MM.1S (cell line): ENCODE results near the gene ECEL1.

ENCODE experiments used
- DNase-seq: peaks from one replicate; pipeline ENCODE4 v3.0.0-alpha.2; 2015
- H2AFZ ChIP-seq: fragments of 300-600 bp; sonication (generic); 2 replicates; pipeline ENCODE4 v1.6.0; 2016; ENCODE audit warnings: antibody characterized with exemption, low read length
- H3F3A ChIP-seq: fragments of 300-600 bp; sonication (generic); 2 replicates; pipeline ENCODE4 v1.6.1; 2016; ENCODE audit warnings: mild to moderate bottlenecking, antibody characterized with exemption, low read length, moderate library complexity, mixed read lengths; ENCODE audit not compliant: insufficient read depth
- H3K27ac ChIP-seq: fragments of 300-600 bp; sonication (generic); 2 replicates; pipeline ENCODE4 v1.5.1; 2016; ENCODE audit warnings: mild to moderate bottlenecking, low read length
- H3K27me3 ChIP-seq: fragments of 300-600 bp; sonication (generic); replicated peaks from 2 replicates; pipeline ENCODE4 v1.6.0; 2016; ENCODE audit warnings: low read length; ENCODE audit not compliant: insufficient read depth
- H3K36me3 ChIP-seq: fragments of 300-600 bp; sonication (generic); replicated peaks from 2 replicates; pipeline ENCODE4 v1.6.1; 2016; ENCODE audit warnings: mild to moderate bottlenecking, low read length, mixed read lengths; ENCODE audit not compliant: insufficient read depth
- H3K4me1 ChIP-seq: fragments of 300-600 bp; sonication (generic); 2 replicates; pipeline ENCODE4 v1.6.1; 2016; ENCODE audit warnings: low read length, mixed read lengths
- H3K4me2 ChIP-seq: fragments of 300-600 bp; sonication (generic); 2 replicates; pipeline ENCODE4 v1.6.0; 2016; ENCODE audit warnings: low read depth, low read length
- H3K4me3 ChIP-seq: fragments of 300-600 bp; sonication (generic); 2 replicates; pipeline ENCODE4 v1.5.1; 2016; ENCODE audit warnings: low read length, mixed read lengths
- H3K79me2 ChIP-seq: fragments of 300-600 bp; sonication (generic); 2 replicates; pipeline ENCODE4 v1.6.1; 2016; ENCODE audit warnings: mixed run types, low read length, mixed read lengths
- H3K9ac ChIP-seq: fragments of 300-600 bp; sonication (generic); 2 replicates; pipeline ENCODE4 v1.6.1; 2016; ENCODE audit warnings: low read length, mixed read lengths
- H3K9me2 ChIP-seq: fragments of 300-600 bp; sonication (generic); replicated peaks from 2 replicates; pipeline ENCODE4 v1.6.1; 2016; ENCODE audit warnings: mild to moderate bottlenecking, low read length, mixed read lengths; ENCODE audit not compliant: insufficient read depth
- H3K9me3 ChIP-seq: fragments of 300-600 bp; sonication (generic); replicated peaks from 2 replicates; pipeline ENCODE4 v1.6.1; 2016; ENCODE audit warnings: mild to moderate bottlenecking, low read length, mixed read lengths; ENCODE audit not compliant: insufficient read depth
- H4K20me1 ChIP-seq: fragments of 300-600 bp; sonication (generic); 2 replicates; pipeline ENCODE4 v1.6.1; 2016; ENCODE audit warnings: mild to moderate bottlenecking, low read length, moderate library complexity, mixed read lengths; ENCODE audit not compliant: insufficient read depth
- CTCF ChIP-seq: fragments of 300-600 bp; sonication (generic); IDR thresholded peaks from 2 replicates; pipeline ENCODE4 v1.5.1; 2016; ENCODE audit warnings: antibody characterized with exemption, low read length, mixed read lengths
- EZH2 ChIP-seq: fragments of 300-600 bp; sonication (generic); optimal IDR thresholded peaks from 2 replicates; pipeline ENCODE3; 2017; ENCODE audit warnings: low read depth, mild to moderate bottlenecking, antibody characterized with exemption, low read length, mixed read lengths
- EZH2phosphoT487 ChIP-seq: fragments of 300-600 bp; sonication (generic); IDR thresholded peaks from 2 replicates; pipeline ENCODE4 v1.6.1; 2018; ENCODE audit warnings: antibody characterized with exemption, low read length

Gene ECEL1

GRCh38 chr2:232503809-232504323 is 16.2 kb upstream of the ECEL1 start:
- H3K79me2 ChIP-seq = no peaks in the 10 kb centered on the region
- H3K36me3 ChIP-seq = no peaks in the 10 kb centered on the region
- H3K9ac ChIP-seq = no peak overlapping the region
- H2AFZ ChIP-seq = no peak overlapping the region
- H3K27ac ChIP-seq = no peak overlapping the region
- H3F3A ChIP-seq = no peaks in the 10 kb centered on the region
- H3K4me1 ChIP-seq = no peaks in the 10 kb centered on the region
- no peak for DNase-seq
- no peak overlapping the region for H3K4me2 ChIP-seq
- no peaks in the 10 kb centered on the region for H4K20me1 ChIP-seq
- H3K4me3 ChIP-seq = no peak overlapping the region
- no peaks in the 10 kb centered on the region for H3K9me2 ChIP-seq
- no peaks in the 10 kb centered on the region for H3K9me3 ChIP-seq
- H3K27me3 ChIP-seq = peaks cover 43% of the 10 kb centered on the region
- TF ChIP-seq EZH2 = no peak
- no peak for TF ChIP-seq CTCF
- TF ChIP-seq EZH2phosphoT487 = no peak

GRCh38 chr2:232502911-232503808 is 15.5 kb upstream of the ECEL1 start:
- no peak overlapping the region; the same call in 1 of the 2 replicates for H3K4me2 ChIP-seq
- no peaks in the 10 kb centered on the region for H3K9me3 ChIP-seq
- H2AFZ ChIP-seq = no peak overlapping the region
- H3K4me3 ChIP-seq = no peak overlapping the region
- H4K20me1 ChIP-seq = no peaks in the 10 kb centered on the region
- peaks cover 38% of the 10 kb centered on the region for H3K27me3 ChIP-seq
- H3K36me3 ChIP-seq = no peaks in the 10 kb centered on the region
- H3K9me2 ChIP-seq = no peaks in the 10 kb centered on the region
- no peak for DNase-seq
- no peaks in the 10 kb centered on the region for H3F3A ChIP-seq
- H3K27ac ChIP-seq = no peak overlapping the region
- no peak overlapping the region for H3K9ac ChIP-seq
- H3K79me2 ChIP-seq = no peaks in the 10 kb centered on the region
- no peaks in the 10 kb centered on the region for H3K4me1 ChIP-seq
- no peak for TF ChIP-seq EZH2
- TF ChIP-seq EZH2phosphoT487 = no peak

- Histone ChIP-seq H3K79me2 (no peaks in the 10 kb centered on the region), H3K4me1 (no peaks in the 10 kb centered on the region), H3K27me3 (peaks cover 38% of the 10 kb centered on the region), H3F3A (no peaks in the 10 kb centered on the region), H3K9me2 (no peaks in the 10 kb centered on the region), H2AFZ (no peak overlapping the region), H3K36me3 (no peaks in the 10 kb centered on the region), H3K9me3 (no peaks in the 10 kb centered on the region), H4K20me1 (no peaks in the 10 kb centered on the region), H3K9ac (no peak overlapping the region), H3K27ac (no peak overlapping the region), H3K4me2 (no peak overlapping the region), H3K4me3 (no peak overlapping the region)
- TF ChIP-seq EZH2 (no peak), CTCF (no peak), EZH2phosphoT487 (no peak)
- no peak for DNase-seq
These were observed 14.9 kb upstream of the ECEL1 start for GRCh38 chr2:232502511-232502910.
